ENCODE data around the gene NCSTN. TPM values are rescaled to one million over a fixed set of nuclear protein-coding genes. Genes with fewer than 3 reads are reported as not detected.

NCSTN gene
- total RNA-seq, 1 donor: 79.3 TPM

Small RNAs within 50 kb of the gene (small RNA-seq; reads per million reads assigned to genes)
- gene RF00019 (not detected), gene RNU4-42P (not detected)

Other genes with a start within 250 kb of the NCSTN start
- 10.1 and 10.8 TPM in 2 replicates for gene IGSF8, start 244.8 kb upstream of the NCSTN start, total RNA-seq (ENCODE audit: low replicate concordance)
- gene ATP1A2, start 227.6 kb upstream of the NCSTN start, total RNA-seq (ENCODE audit: low replicate concordance): 0.27 TPM in 1 of 2 replicates, not detected in the other
- gene ATP1A4, start 191.8 kb upstream of the NCSTN start, total RNA-seq (ENCODE audit: low replicate concordance): not detected in 2 replicates
- 0.18 TPM in 1 of 2 replicates, not detected in the other for gene CASQ1, start 152.8 kb upstream of the NCSTN start, total RNA-seq (ENCODE audit: low replicate concordance)
- 72.1 and 224 TPM in 2 replicates for gene PEA15, start 138.0 kb upstream of the NCSTN start, total RNA-seq (ENCODE audit: low replicate concordance)
- gene DCAF8, start 80.8 kb upstream of the NCSTN start, total RNA-seq (ENCODE audit: low replicate concordance): 63.0 and 76.6 TPM in 2 replicates
- gene PEX19, start 58.2 kb upstream of the NCSTN start, total RNA-seq (ENCODE audit: low replicate concordance): 39.1 and 55.1 TPM in 2 replicates
- 220 and 248 TPM in 2 replicates for gene COPA, start 133 bp upstream of the NCSTN start, total RNA-seq (ENCODE audit: low replicate concordance)
- gene NHLH1, start 23.7 kb downstream of the NCSTN start, total RNA-seq (ENCODE audit: low replicate concordance): not detected in 2 replicates
- not detected in 2 replicates for gene VANGL2, start 57.2 kb downstream of the NCSTN start, total RNA-seq (ENCODE audit: low replicate concordance)
- gene SLAMF6, start 179.9 kb downstream of the NCSTN start, total RNA-seq (ENCODE audit: low replicate concordance): not detected in 2 replicates
- gene CD84, start 236.1 kb downstream of the NCSTN start, total RNA-seq (ENCODE audit: low replicate concordance): not detected in 2 replicates

Measured in fibroblast of the aortic adventitia (primary cell).